ENCODE results near the gene FPR3.
A peak's percentile ranks its signal among the peaks of the same experiment; 100 is the strongest.
"Not testable (repeated sequence)": the region's sequence is repeated elsewhere in the genome, so short reads cannot be mapped to it uniquely, and the experiment has no call there.

Gene FPR3

GRCh38 chr19:51794885-51795490, at the start of gene FPR3:
Gene FPR3, plus strand, starts transcription at chr19:51795157. Its CDS starts 28,592 bp downstream, at chr19:51823749.
- DNase-seq: no peak

GRCh38 chr19:51746731-51747130, 48.2 kb upstream of the FPR3 start:
- no peak for DNase-seq

GRCh38 chr19:51749979-51750378, 45.0 kb upstream of the FPR3 start:
- DNase-seq: no peak

GRCh38 chr19:51750400-51751094, 44.4 kb upstream of the FPR3 start:
- DNase-seq: no peak

- peak in 1 of 2 donors; percentile 58 for DNase-seq
These were observed 43.3 kb upstream of the FPR3 start, which contains the start of gene FPR1 for GRCh38 chr19:51751655-51752054. Gene FPR1, minus strand, starts transcription at chr19:51751878. Its CDS starts 4,884 bp downstream, at chr19:51746994.

GRCh38 chr19:51754109-51754508, 40.8 kb upstream of the FPR3 start:
- no peak for DNase-seq

- DNase-seq: no peak
These were observed 40.2 kb upstream of the FPR3 start for GRCh38 chr19:51754770-51755169.

- DNase-seq: no peak
These were observed 39.4 kb upstream of the FPR3 start for GRCh38 chr19:51755571-51755970.

- no peak for DNase-seq
These were observed 34.1 kb upstream of the FPR3 start, which contains the start of gene FPR2 for GRCh38 chr19:51760697-51761356. Gene FPR2, plus strand, starts transcription at chr19:51761180. Its CDS starts 7,479 bp downstream, at chr19:51768659.

GRCh38 chr19:51761696-51762095, 33.3 kb upstream of the FPR3 start:
- no peak for DNase-seq

- no peak for DNase-seq
These were observed 29.9 kb upstream of the FPR3 start for GRCh38 chr19:51765086-51765485.

- peak in 1 of 2 donors; percentile 24 for DNase-seq
These were observed 28.5 kb upstream of the FPR3 start for GRCh38 chr19:51766461-51766860.

GRCh38 chr19:51771376-51772130, 23.4 kb upstream of the FPR3 start:
- peak in 1 of 2 donors; percentile 57 for DNase-seq

GRCh38 chr19:51772977-51773376, 22.0 kb upstream of the FPR3 start:
- DNase-seq: peak in 1 of 2 donors; percentile 29

- not testable (repeated sequence) for DNase-seq
These were observed 18.4 kb upstream of the FPR3 start for GRCh38 chr19:51776561-51776960.

GRCh38 chr19:51777570-51778462, 17.1 kb upstream of the FPR3 start:
- DNase-seq: peak; percentile 43 to 65

GRCh38 chr19:51779181-51779580, 15.8 kb upstream of the FPR3 start:
- DNase-seq: no peak

GRCh38 chr19:51779703-51780102, 15.3 kb upstream of the FPR3 start:
- DNase-seq: no peak

GRCh38 chr19:51780270-51780669, 14.7 kb upstream of the FPR3 start:
- DNase-seq: no peak

GRCh38 chr19:51781999-51782398, 13.0 kb upstream of the FPR3 start:
- no peak for DNase-seq

- peak in 1 of 2 donors; percentile 33 for DNase-seq
These were observed 11.6 kb upstream of the FPR3 start for GRCh38 chr19:51783372-51783771.
